ENCODE measurements around the gene CCM2.

Gene CCM2

DNA sequence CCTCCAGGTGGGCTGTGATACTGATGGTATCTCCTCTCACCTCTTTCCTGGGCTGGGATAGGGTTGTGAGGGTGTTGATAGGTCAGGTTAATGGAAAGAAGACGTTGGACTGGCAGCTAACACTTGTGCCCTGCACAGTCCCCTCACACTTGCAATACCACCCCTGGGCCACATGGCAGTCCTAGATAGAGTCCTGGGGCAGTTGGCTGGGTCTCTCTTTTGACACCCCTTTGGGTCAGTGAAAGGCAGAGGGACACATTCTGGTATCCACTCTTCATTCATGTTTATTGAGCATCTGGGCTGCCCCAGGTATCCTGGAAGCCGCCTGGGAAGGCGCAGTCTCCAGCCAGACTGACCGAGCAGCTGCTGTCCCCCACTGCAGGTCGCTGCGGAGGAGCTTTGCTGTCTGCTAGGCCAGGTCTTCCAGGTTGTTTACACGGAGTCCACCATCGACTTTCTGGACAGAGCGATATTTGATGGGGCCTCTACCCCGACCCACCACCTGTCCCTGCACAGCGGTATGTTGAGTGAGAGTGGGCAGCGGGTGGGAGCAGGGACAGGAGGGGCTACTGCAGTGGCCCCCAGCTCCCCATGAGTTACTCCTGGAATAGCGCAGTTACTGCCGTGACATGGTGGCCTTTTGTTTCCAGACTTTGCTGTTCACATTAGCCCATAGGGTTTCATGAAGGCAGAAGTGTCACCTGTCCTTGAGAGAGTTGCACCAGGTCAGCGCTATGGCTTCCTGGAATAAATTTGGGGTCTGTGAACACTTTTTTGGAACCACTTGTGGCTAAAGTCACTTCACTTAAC, 69.6 kb downstream of the CCM2 start:
- peak; percentile 26 for DNase-seq

- no peak for DNase-seq
Observed at GRCh38 chr7:45070254-45070642, 70.2 kb downstream of the CCM2 start.

- no peak for DNase-seq
Observed at GRCh38 chr7:45071528-45071927, 71.5 kb downstream of the CCM2 start.

- DNase-seq: peak; percentile 28
Observed at GRCh38 chr7:45072131-45073030, 72.4 kb downstream of the CCM2 start.

DNA sequence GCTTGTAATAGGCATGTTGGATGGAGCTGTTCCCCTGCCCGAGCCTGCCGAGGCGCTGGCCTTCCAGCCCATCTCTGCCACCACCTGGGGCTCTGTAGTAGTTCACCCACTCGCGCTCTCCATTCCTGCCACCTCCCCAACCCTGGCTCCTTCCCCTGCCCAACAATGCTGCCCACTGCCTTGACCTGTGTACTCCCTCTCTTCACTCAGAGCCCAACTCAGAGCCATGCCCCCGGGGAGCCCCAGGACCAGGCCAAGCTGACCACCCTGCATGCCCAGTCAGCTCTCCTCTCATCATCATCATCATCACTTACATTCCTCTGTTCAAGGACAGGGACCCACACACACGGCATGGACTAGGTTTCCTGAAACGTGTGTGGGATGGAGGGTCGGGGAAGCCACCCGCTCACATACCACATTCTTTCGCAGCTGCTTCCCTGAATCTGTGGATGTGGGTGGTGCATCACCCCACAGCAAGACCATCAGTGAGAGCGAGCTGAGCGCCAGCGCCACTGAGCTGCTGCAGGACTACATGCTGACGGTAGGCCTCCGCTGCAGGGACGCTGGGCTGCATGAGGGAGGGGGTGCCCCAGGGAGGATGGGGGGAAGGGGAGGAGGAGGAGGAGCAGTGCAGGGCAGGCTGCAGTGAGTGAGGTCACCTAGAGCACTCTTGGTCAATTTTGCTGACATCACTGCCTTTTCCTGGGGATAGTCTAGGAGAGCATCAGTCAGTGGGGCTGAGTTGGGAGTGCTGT, 73.2 kb downstream of the CCM2 start:
- DNase-seq: no peak

GRCh38 chr7:45073786-45074527, 74.0 kb downstream of the CCM2 start:
- no peak for DNase-seq

GRCh38 chr7:45074528-45075354, 74.7 kb downstream of the CCM2 start:
- DNase-seq: no peak

- DNase-seq: no peak
Observed at GRCh38 chr7:45075355-45075644, 75.3 kb downstream of the CCM2 start.

GRCh38 chr7:45075871-45076796, 76.1 kb downstream of the CCM2 start:
- DNase-seq: no peak

DNA sequence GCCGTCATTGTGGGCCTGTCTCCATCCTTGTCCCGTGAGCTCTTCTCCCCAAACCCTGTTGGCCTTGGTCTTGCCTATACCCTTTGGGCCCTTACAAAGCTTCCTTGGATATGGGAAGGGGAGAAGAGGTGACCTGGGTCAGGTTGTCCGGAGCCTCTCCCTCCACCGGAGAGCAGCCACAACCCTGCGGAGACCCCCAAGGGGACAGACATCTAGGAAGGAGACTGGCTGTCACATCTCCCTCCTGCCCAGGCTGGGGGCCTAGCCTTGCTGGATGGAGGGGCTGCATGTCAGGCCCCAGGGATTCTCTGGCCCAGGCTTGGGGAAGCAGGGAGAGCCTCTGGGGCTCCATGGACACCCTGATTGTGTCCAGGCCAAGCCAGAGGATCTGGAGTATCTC, 76.9 kb downstream of the CCM2 start:
- no peak for DNase-seq

DNA sequence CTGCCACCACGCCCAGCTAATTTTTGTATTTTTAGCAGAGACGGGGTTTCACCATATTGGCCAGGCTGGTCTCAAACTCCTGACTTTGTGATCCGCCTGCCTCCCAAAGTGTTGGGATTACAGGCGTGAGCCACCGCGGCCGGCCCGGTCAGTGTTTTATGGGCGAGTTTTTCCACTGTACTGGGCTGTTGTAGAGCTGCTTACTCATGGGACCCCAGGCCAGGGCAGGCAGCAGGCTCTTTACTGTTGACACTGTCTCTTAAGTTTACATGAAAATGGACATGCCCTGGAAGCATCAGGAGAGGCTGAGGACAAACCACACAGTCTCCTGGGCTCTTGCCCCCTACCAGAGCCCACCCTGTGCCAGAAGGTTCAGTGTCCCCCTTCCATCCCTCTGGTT, 77.6 kb downstream of the CCM2 start:
- no peak for DNase-seq

GRCh38 chr7:45078125-45078681, 78.2 kb downstream of the CCM2 start:
- no peak for DNase-seq

- no peak for DNase-seq
Observed at GRCh38 chr7:45080265-45080957, 80.4 kb downstream of the CCM2 start.

- DNase-seq: no peak
Observed at GRCh38 chr7:45080958-45081669, 81.1 kb downstream of the CCM2 start.

GRCh38 chr7:45081670-45081974, 81.6 kb downstream of the CCM2 start:
- no peak for DNase-seq

GRCh38 chr7:45082031-45082830, 82.2 kb downstream of the CCM2 start:
- no peak for DNase-seq

- DNase-seq: no peak
Observed at GRCh38 chr7:45082831-45083331, 82.9 kb downstream of the CCM2 start.

DNA sequence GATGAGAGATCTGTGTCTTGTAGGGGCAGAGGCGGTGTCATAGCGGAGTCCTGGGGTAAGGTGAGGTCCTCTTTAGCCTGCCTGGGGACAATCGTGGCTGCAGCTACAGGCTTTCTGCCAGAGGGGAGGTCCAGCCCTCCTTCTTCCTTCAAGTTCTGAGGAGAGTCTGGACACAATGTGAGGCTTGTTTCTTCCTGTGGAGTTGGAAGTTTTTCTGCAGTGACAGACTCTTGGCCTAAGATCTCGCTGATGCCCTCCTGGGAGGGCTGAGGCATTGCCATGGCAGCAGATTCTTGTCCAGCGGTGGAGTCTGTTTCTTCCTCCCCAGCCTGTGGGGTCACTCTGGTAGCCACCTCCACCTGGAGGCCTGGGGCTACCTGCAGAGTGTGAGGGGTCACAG, 84.3 kb downstream of the CCM2 start:
- no peak for DNase-seq

Measured in hematopoietic multipotent progenitor cell treated with erythropoietin and hydrocortisone succinate and interleukin-3 and kit ligand, for 6 days (in vitro differentiated cells).